ENCODE results near the gene ABHD17A. TPM values are rescaled to one million over a fixed set of nuclear protein-coding genes. Genes with fewer than 3 reads are reported as not detected.

ABHD17A gene
- total RNA-seq, 1 experiment from 2014 or later = 39.5 TPM

- no TSS peak for BruUV-seq (replicated peaks)
- Mint-ChIP-seq H3K27me3 (ENCODE audit: insufficient read depth, unreplicated experiment) (no peaks in the 10 kb centered on the region), H3K9me3 (ENCODE audit: unreplicated experiment) (no peaks in the 10 kb centered on the region), H3K36me3 (ENCODE audit: insufficient read depth, unreplicated experiment) (peaks cover 30% of the 10 kb centered on the region), H3K4me3 (ENCODE audit: unreplicated experiment) (no peak overlapping the region), H3K4me1 (ENCODE audit: insufficient read depth, unreplicated experiment) (peaks cover 4% of the 10 kb centered on the region), H3K27ac (ENCODE audit: low read depth, unreplicated experiment) (no peak overlapping the region)
- ChIA-PET CTCF (interaction anchor here (0.8 to 2.0 kb wide), 5 partner anchors 8 to 668 kb away, joined by 3 to 10 read pairs (median 3); no protein-coding TSS in a partner anchor), POLR2A (no interaction called here)
- intact Hi-C loops (cut with micrococcal nuclease) = no loop called here
- TF ChIP-seq CTCF (IDR thresholded peaks at IDR 0.05; ENCODE audit: unreplicated experiment) = no peak
- DNase-seq (ENCODE audit: unreplicated experiment) = no peak
Observed at GRCh38 chr19:1830568-1830967, 54.7 kb downstream of the ABHD17A start.

- ChIA-PET CTCF (interaction anchor here (0.5 to 2.0 kb wide), 6 partner anchors 9 to 669 kb away, joined by 3 to 10 read pairs (median 4); no protein-coding TSS in a partner anchor), POLR2A (no interaction called here)
Observed at GRCh38 chr19:1829958-1830357, 55.3 kb downstream of the ABHD17A start.

GRCh38 chr19:1828279-1829238 is 56.7 kb downstream of the ABHD17A start:
- Mint-ChIP-seq H3K9me3 (ENCODE audit: unreplicated experiment) (no peaks in the 10 kb centered on the region), H3K27ac (ENCODE audit: low read depth, unreplicated experiment) (no peak overlapping the region), H3K36me3 (ENCODE audit: insufficient read depth, unreplicated experiment) (peaks cover 41% of the 10 kb centered on the region), H3K4me3 (ENCODE audit: unreplicated experiment) (no peak overlapping the region), H3K27me3 (ENCODE audit: insufficient read depth, unreplicated experiment) (no peaks in the 10 kb centered on the region), H3K4me1 (ENCODE audit: insufficient read depth, unreplicated experiment) (peaks cover 4% of the 10 kb centered on the region)
- TF ChIP-seq CTCF (IDR thresholded peaks at IDR 0.05; ENCODE audit: unreplicated experiment) = no peak
- DNase-seq (ENCODE audit: unreplicated experiment) = no peak
- BruUV-seq (replicated peaks) = no TSS peak
- ChIA-PET CTCF (interaction anchor here (0.6 to 3.8 kb wide), 7 partner anchors 10 to 187 kb away, joined by 3 to 18 read pairs (median 4); no protein-coding TSS in a partner anchor), POLR2A (interaction anchor here (0.5 kb wide), 1 partner anchor 31 kb away, joined by 3 read pairs; no protein-coding TSS in a partner anchor)
- intact Hi-C loops (cut with micrococcal nuclease) = no loop called here

More at GRCh38 chr19:1829958-1830357, 55.3 kb downstream of the ABHD17A start:
- BruUV-seq (replicated peaks) = no TSS peak
- no peak overlapping the region for H3K4me3 Mint-ChIP-seq (ENCODE audit: unreplicated experiment)
- no peaks in the 10 kb centered on the region for H3K27me3 Mint-ChIP-seq (ENCODE audit: insufficient read depth, unreplicated experiment)
- intact Hi-C loops (cut with micrococcal nuclease) = no loop called here
- TF ChIP-seq CTCF (IDR thresholded peaks at IDR 0.05; ENCODE audit: unreplicated experiment) = no peak
- H3K4me1 Mint-ChIP-seq (ENCODE audit: insufficient read depth, unreplicated experiment) = peaks cover 4% of the 10 kb centered on the region
- DNase-seq (ENCODE audit: unreplicated experiment) = no peak
- H3K27ac Mint-ChIP-seq (ENCODE audit: low read depth, unreplicated experiment) = no peak overlapping the region
- H3K36me3 Mint-ChIP-seq (ENCODE audit: insufficient read depth, unreplicated experiment) = peaks cover 32% of the 10 kb centered on the region
- H3K9me3 Mint-ChIP-seq (ENCODE audit: unreplicated experiment) = no peaks in the 10 kb centered on the region

- intact Hi-C loops (cut with micrococcal nuclease) = no loop called here
- no peaks in the 10 kb centered on the region for H3K27me3 Mint-ChIP-seq (ENCODE audit: insufficient read depth, unreplicated experiment)
Observed at GRCh38 chr19:1827566-1828278, 57.6 kb downstream of the ABHD17A start.

More at GRCh38 chr19:1827566-1828278, 57.6 kb downstream of the ABHD17A start:
- DNase-seq (ENCODE audit: unreplicated experiment) = no peak
- ChIA-PET POLR2A (interaction anchor here (0.5 to 0.6 kb wide), 2 partner anchors 30 to 161 kb away, joined by 3 read pairs; no protein-coding TSS in a partner anchor), CTCF (interaction anchor here (0.7 to 3.8 kb wide), 8 partner anchors 10 to 155 kb away, joined by 3 to 57 read pairs (median 11); no protein-coding TSS in a partner anchor)
- Mint-ChIP-seq H3K4me1 (ENCODE audit: insufficient read depth, unreplicated experiment) (peaks cover 4% of the 10 kb centered on the region), H3K9me3 (ENCODE audit: unreplicated experiment) (no peaks in the 10 kb centered on the region), H3K4me3 (ENCODE audit: unreplicated experiment) (no peak overlapping the region), H3K27ac (ENCODE audit: low read depth, unreplicated experiment) (no peak overlapping the region), H3K36me3 (ENCODE audit: insufficient read depth, unreplicated experiment) (peaks cover 42% of the 10 kb centered on the region)
- BruUV-seq (replicated peaks) = TSS peak; percentile 39
- no peak for TF ChIP-seq CTCF (IDR thresholded peaks at IDR 0.05; ENCODE audit: unreplicated experiment)
